Duodenal mucosa (tissue), 2 donors: ENCODE results near the gene CPZ.

Experiments
- H3K27ac ChIP-seq: one replicate; pipeline ENCODE4 v1.7.0; 2013; ENCODE audit warnings: low read depth, low read length
- H3K27me3 ChIP-seq, 2 donors: one replicate each; pipeline ENCODE4 v1.7.0; 2013; ENCODE audit warnings: low read length in 2 of 2, control low read depth in 1 of 2; ENCODE audit not compliant: insufficient read depth in 2 of 2, control insufficient read depth in 1 of 2
- H3K36me3 ChIP-seq, 2 donors: one replicate each; pipeline ENCODE4 v1.7.0; 2013; ENCODE audit warnings: low read length in 2 of 2, control low read depth in 1 of 2; ENCODE audit not compliant: insufficient read depth in 2 of 2, control insufficient read depth in 1 of 2
- H3K4me1 ChIP-seq, 2 donors: one replicate each; pipeline ENCODE4 v1.7.0; 2013; ENCODE audit warnings: low read length in 2 of 2, control low read depth in 1 of 2; ENCODE audit not compliant: insufficient read depth in 2 of 2, control insufficient read depth in 1 of 2
- H3K4me3 ChIP-seq, 2 donors: one replicate each; pipeline ENCODE4 v1.7.0; 2013; ENCODE audit warnings: low read length in 2 of 2, low read depth in 1 of 2
- H3K9ac ChIP-seq, 2 donors: one replicate each; pipeline ENCODE4 v1.7.0; 2013; ENCODE audit warnings: low read length in 2 of 2, low read depth in 1 of 2
- H3K9me3 ChIP-seq, 2 donors: one replicate each; pipeline ENCODE4 v1.7.0; 2013; ENCODE audit warnings: low read length in 2 of 2, control low read depth in 1 of 2; ENCODE audit not compliant: control insufficient read depth in 1 of 2

CPZ gene

DNA sequence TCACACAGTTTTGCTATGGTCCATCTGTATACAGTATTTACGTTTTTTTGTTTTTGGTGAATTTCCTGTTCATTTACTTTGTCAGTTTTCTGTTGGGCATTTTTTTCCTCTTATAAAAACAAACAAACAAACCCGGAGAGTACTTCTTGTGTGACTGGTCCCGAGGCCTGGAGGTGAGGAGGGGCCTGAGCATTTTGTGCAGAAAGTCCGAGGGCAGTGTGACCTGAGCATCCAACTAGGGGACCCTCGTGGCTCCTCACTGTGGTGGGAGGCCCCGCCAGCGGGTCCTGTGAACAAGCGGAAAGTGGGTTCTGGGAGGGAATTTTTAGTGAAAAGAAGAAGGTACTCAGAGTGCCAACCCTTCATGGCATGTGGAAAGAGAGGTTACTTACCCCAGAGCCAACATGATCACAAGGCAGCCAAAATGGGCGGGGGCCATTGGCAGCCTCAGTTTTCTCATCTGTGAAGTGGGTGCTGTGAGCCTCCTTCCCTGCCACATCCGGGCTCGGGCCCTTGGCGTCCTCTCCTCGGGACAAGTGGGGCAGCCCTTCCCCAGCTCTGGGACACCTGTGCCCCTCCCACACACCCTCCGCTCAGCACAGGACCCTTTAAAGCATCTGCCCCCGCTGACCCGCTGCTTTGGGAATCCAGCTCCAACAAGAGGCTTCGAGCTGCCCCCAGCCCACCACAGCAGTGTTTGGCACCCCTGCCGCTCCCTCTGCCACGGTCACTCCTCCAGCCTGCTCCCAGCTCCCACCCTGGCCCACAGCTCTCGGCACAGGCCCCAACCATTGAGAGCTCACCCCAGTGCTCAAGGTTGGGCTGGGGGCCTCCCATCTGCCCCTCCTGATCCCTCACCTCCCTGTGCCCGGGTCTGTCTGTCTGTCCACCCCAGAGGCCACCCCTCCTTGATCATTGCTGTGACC lies 35.2 kb upstream of the CPZ start:
- Histone ChIP-seq H3K36me3 (no peaks in the 10 kb centered on the region), H3K27ac (no peak overlapping the region), H3K9me3 (no peaks in the 10 kb centered on the region), H3K9ac (no peak overlapping the region), H3K27me3 (no peaks in the 10 kb centered on the region), H3K4me1 (no peaks in the 10 kb centered on the region), H3K4me3 (no peak overlapping the region)

DNA sequence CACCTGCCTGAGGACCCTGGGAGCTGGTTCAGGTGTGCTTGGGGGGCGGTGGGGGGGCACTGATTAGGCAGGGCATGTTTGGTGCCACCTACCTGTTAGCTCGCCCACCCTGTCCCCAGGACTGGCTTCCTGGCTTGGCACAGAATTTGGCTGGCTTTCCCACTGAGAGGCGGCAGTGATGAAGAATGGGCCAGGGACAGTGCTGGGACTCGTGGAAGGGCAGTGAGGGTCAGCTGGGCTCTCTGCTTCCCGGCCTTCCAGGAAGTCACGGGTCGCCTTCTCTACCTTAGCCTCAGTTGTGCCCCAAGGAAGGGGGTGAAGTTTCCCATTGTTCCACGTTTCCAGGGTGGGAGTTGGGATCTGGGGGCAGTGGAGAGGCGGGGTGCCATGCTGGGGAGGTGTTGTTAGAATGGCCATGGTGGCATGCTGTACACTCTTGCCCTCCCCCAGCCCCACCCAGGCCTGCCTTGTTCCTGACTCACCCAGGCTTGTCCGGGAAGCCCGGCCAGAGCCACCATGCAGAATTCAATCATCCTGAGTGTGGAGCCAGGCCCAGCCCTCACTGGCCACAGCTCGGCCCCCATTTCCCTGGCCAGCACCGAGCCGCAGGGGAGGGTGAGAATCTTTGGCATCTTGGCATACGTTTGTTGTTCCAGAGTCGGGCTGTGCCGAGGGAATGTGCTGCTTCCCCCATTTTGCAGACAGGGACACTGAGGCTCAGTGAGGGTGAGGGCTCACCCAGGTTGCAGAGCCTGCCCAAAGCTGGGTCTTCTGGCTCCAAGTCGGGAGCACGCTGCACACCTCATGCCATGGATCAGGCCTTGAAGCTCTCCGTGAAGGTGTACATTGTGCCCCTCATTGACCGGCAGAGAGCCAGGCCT lies 34.2 kb upstream of the CPZ start:
- Histone ChIP-seq H3K4me3 (no peak overlapping the region), H3K36me3 (no peaks in the 10 kb centered on the region), H3K27me3 (no peaks in the 10 kb centered on the region), H3K9me3 (no peaks in the 10 kb centered on the region), H3K27ac (no peak overlapping the region), H3K4me1 (no peaks in the 10 kb centered on the region), H3K9ac (no peak overlapping the region)

DNA sequence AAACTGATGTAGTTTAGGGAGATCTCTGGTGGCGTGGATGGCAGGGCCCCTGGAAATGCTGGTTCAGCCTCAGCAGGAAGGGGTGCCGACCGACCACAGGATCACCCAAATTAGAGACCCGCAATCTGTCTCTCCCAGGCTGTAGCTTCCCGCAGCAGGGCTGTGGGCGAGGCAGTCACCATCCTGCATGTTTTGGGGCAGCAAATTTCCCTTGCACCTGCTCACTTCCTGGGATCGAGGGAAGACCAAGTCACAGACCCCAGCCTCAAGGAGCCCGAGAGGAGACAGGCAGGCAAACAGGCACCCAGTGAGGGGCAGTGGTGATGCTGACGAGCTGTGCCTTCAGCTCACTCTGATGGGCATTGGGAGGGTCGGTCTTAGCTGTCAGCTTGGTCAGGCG lies 33.6 kb upstream of the CPZ start:
- no peak overlapping the region for H3K4me3 ChIP-seq
- H3K27me3 ChIP-seq, result no peaks in the 10 kb centered on the region
- no peak overlapping the region for H3K9ac ChIP-seq
- no peaks in the 10 kb centered on the region for H3K9me3 ChIP-seq
- H3K4me1 ChIP-seq, result no peaks in the 10 kb centered on the region
- no peaks in the 10 kb centered on the region for H3K36me3 ChIP-seq
- H3K27ac ChIP-seq, result no peak overlapping the region

DNA sequence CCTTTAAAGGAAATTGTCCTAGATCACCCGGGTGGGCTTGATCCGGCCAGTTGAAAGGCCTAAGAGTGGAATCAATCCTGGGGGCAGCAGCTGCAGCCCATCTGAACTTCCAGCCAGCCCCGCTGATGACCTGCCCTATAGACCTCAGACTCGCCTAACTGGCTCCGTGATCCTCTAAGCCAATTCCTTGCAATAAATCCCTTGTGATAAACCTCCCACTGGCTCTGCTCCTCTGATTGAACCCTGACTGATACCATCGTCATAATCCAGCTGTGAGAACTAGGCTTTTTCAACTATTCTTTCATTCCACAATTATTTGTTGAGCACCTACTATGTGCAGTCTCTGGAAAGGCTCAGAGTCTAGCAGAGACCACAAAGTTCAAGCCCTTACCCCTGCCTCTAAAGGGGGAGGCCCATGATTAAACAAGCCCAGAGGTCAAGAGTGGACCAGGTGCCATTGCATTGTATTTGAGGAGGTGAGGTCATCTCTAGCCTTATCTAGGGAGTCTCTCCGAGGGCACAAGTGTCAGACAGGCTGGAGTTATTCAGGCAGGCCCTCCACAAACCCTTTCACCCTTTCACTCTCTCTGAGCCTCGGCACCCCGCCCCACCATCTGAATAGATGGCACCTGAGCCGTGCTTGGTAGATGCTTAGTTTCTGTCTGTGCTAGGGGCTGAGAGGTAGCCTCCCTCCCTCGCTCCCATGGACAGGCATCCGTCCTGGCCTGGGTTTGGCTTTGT lies 32.9 kb upstream of the CPZ start:
- H3K4me1 ChIP-seq, result no peaks in the 10 kb centered on the region
- H3K9ac ChIP-seq, result no peak overlapping the region
- H3K9me3 ChIP-seq, result no peaks in the 10 kb centered on the region
- no peak overlapping the region for H3K27ac ChIP-seq
- no peaks in the 10 kb centered on the region for H3K36me3 ChIP-seq
- H3K4me3 ChIP-seq, result no peak overlapping the region
- no peaks in the 10 kb centered on the region for H3K27me3 ChIP-seq

DNA sequence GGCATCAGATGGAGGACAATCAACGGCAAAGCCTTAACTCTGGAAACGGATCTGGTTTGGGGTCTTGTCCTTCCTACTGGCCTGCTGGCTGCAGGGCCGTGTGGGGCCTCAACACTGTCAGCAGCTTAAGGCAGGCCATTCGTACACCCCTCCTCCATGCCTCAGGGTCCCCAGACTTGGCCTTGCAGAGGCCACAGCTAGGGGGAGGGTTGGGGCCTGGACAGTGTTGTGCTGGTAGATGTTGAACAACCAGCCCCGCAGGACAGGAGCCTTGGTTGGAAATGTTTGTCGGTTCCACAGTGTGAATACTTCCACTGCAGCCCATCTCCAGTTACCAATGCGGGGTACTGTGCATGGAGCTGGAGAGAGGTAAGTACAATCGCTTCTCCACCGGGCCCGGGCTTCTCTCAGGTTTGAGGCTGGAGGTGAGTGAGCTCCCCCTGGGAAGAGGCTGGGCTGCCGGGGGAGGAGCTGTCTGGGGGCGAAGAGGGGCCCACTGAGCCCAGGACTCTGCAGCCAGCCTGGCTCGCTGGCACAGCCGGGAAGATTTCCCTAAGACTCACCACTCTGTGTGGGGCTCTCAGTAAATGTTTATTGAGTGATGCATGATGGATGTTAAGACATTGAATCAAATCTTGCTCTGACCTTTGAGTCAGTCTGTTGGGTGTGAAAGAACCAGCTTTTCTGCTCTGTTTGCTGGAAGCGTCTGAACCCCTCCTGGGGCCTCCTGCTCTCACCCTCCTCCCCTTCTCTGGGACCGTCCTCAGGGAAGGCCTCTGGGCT lies 32.1 kb upstream of the CPZ start:
- no peak overlapping the region for H3K27ac ChIP-seq
- no peaks in the 10 kb centered on the region for H3K9me3 ChIP-seq
- H3K36me3 ChIP-seq, result no peaks in the 10 kb centered on the region
- no peaks in the 10 kb centered on the region for H3K27me3 ChIP-seq
- H3K4me3 ChIP-seq, result no peak overlapping the region
- H3K4me1 ChIP-seq, result no peaks in the 10 kb centered on the region
- H3K9ac ChIP-seq, result no peak overlapping the region

DNA sequence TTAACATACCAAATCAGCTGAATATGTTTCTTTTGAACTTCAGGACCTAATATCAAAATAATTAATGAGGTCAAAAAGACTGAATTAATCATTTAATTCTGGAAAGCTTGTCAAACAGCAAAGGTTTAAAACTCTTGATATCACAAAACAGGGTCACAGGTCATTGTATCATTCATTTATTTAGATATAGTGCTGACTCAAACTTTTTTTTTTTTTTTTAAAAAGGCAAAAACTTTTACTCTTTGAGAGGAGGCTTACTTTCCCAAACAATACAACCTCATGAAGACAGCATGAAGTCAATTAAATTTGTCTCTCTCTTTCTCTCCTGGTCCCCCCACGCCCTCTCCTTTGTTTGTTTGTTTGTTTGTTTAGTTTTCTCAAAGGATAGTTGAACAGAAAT lies 28.0 kb upstream of the CPZ start:
- H3K9me3 ChIP-seq, result no peaks in the 10 kb centered on the region
- no peak overlapping the region for H3K4me3 ChIP-seq
- no peak overlapping the region for H3K9ac ChIP-seq
- no peaks in the 10 kb centered on the region for H3K4me1 ChIP-seq
- H3K36me3 ChIP-seq, result no peaks in the 10 kb centered on the region
- no peak overlapping the region for H3K27ac ChIP-seq
- no peaks in the 10 kb centered on the region for H3K27me3 ChIP-seq

DNA sequence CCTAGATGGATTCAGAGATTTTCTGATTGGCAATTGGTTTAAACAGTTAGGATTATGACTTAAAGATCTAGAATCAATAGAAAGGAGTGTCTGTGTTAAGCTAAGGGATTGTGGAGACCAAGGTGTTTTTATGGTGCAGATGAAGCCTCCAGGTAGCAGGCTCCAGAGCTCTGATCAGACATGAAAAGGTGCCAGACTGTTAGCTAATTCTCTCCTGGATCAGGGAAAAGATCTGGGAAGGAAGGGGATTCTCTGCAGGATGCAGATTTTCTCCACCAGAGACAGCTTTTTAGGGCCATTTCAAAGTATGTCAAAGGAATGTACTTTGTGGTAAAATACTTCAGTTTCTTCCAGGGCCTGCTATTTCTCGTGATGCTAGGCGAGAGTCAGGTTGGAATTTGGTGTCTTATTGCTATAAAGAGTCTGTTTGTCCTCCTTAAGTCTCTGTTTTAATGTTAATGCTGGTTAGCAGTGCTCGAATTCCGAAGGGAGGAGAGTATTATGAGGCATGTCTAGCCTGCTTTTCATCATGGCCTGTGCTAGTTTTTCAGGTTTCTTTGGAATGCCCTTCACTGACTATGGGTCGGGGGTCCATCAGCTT lies 24.4 kb upstream of the CPZ start:
- H3K9me3 ChIP-seq, result no peaks in the 10 kb centered on the region
- no peak overlapping the region for H3K9ac ChIP-seq
- H3K4me3 ChIP-seq, result no peak overlapping the region
- peaks cover 0 to 4% of the 10 kb centered on the region in 2 donors for H3K4me1 ChIP-seq
- no peaks in the 10 kb centered on the region for H3K36me3 ChIP-seq
- no peak overlapping the region for H3K27ac ChIP-seq
- no peaks in the 10 kb centered on the region for H3K27me3 ChIP-seq

DNA sequence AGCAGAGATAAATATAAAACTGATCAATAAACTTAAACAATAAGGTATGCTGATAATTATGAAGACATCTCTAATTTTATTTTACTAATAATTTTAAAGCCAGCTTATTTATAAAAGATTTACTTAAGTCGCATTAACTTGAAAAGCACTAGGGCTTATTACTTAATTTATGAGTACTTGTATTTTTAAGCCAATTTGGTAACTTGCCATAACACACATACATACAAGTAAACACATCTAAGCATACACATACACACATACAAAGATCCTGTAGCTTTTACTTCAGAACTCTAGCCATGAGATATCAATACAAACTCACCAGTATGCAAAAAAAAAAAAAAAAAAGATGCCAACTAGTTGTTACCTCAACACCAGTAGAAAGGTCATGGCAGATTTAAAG lies 22.4 kb upstream of the CPZ start:
- no peaks in the 10 kb centered on the region for H3K27me3 ChIP-seq
- H3K4me3 ChIP-seq, result no peak overlapping the region
- H3K9ac ChIP-seq, result no peak overlapping the region
- no peaks in the 10 kb centered on the region for H3K9me3 ChIP-seq
- peaks cover 0 to 4% of the 10 kb centered on the region in 2 donors for H3K4me1 ChIP-seq
- H3K27ac ChIP-seq, result no peak overlapping the region
- no peaks in the 10 kb centered on the region for H3K36me3 ChIP-seq
